ENCODE results near the gene CIB4. TPM values are rescaled to one million over a fixed set of nuclear protein-coding genes. Genes with fewer than 3 reads are reported as not detected.

The CIB4 gene
- total RNA-seq, 4 donors from 2014 or later, result not detected

- H3K4me1 ChIP-seq, result no peaks in the 10 kb centered on the region
- WGBS, result 87% methylated on average over 6 of the region's 6 CpGs
- no peaks in the 10 kb centered on the region for H3K36me3 ChIP-seq
- intact Hi-C loops (cut with DNase I), result no loop called here
- H3K9me3 ChIP-seq, result no peaks in the 10 kb centered on the region
- no peak overlapping the region for H3K27ac ChIP-seq (replicated peaks in 1 of 4)
- peaks cover 0 to 25% (median 0%) of the 10 kb centered on the region in 4 donors for H3K27me3 ChIP-seq
- TF ChIP-seq POLR2AphosphoS5 (IDR thresholded peaks at IDR 0.05), result no peak
- TF ChIP-seq EP300 (IDR thresholded peaks at IDR 0.05), result no peak
- no peak for TF ChIP-seq POLR2A (IDR thresholded peaks at IDR 0.05; ENCODE audit: low read depth)
- no peak for TF ChIP-seq CTCF (IDR thresholded peaks at IDR 0.05)
- H3K4me3 ChIP-seq, result no peak overlapping the region
- no peak for DNase-seq (ENCODE audit: extremely low spot score)
These were observed 61.0 kb downstream of the CIB4 start for GRCh38 chr2:26580151-26580550.

- TF ChIP-seq CTCF (IDR thresholded peaks at IDR 0.05) (no peak), POLR2A (IDR thresholded peaks at IDR 0.05; ENCODE audit: low read depth) (no peak), EP300 (IDR thresholded peaks at IDR 0.05) (no peak), POLR2AphosphoS5 (IDR thresholded peaks at IDR 0.05) (no peak)
- DNase-seq (ENCODE audit: extremely low spot score), result no peak
- intact Hi-C loops (cut with DNase I), result loop anchor here (5.0 to 10.0 kb wide), 2 partner anchors 77 to 235 kb away; partner anchors contain the start of genes ADGRF3 and SELENOI
These were observed 61.5 kb downstream of the CIB4 start for GRCh38 chr2:26579723-26580040.

GRCh38 chr2:26579025-26579722 is 62.0 kb downstream of the CIB4 start:
- TF ChIP-seq EP300 (IDR thresholded peaks at IDR 0.05), result no peak
- no peak for TF ChIP-seq CTCF (IDR thresholded peaks at IDR 0.05)
- TF ChIP-seq POLR2AphosphoS5 (IDR thresholded peaks at IDR 0.05), result no peak
- DNase-seq (ENCODE audit: extremely low spot score), result no peak
- intact Hi-C loops (cut with DNase I), result loop anchor here (5.0 to 10.0 kb wide), 2 partner anchors 77 to 234 kb away; partner anchors contain the start of genes ADGRF3 and SELENOI
- peaks cover 0 to 15% (median 0%) of the 10 kb centered on the region in 4 donors for H3K27me3 ChIP-seq
- H3K36me3 ChIP-seq, result no peaks in the 10 kb centered on the region
- no peak overlapping the region for H3K4me3 ChIP-seq
- no peaks in the 10 kb centered on the region for H3K9me3 ChIP-seq
- WGBS, result 80% methylated on average over 5 of the region's 11 CpGs
- no peaks in the 10 kb centered on the region for H3K4me1 ChIP-seq
- no peak overlapping the region for H3K27ac ChIP-seq (replicated peaks in 1 of 4)

More at GRCh38 chr2:26579723-26580040, 61.5 kb downstream of the CIB4 start:
- Histone ChIP-seq H3K27me3 (peaks cover 0 to 20% (median 0%) of the 10 kb centered on the region in 4 donors), H3K27ac (replicated peaks in 1 of 4) (no peak overlapping the region), H3K9me3 (no peaks in the 10 kb centered on the region), H3K4me3 (no peak overlapping the region), H3K4me1 (no peaks in the 10 kb centered on the region), H3K36me3 (no peaks in the 10 kb centered on the region)
- WGBS, result 77% methylated on average over 5 of the region's 5 CpGs

GRCh38 chr2:26578581-26578980 is 62.6 kb downstream of the CIB4 start:
- 84% methylated on average over 5 of the region's 5 CpGs for WGBS
- intact Hi-C loops (cut with DNase I), result loop anchor here (5.0 to 10.0 kb wide), 2 partner anchors 76 to 234 kb away; partner anchors contain the start of genes ADGRF3 and SELENOI
- DNase-seq (ENCODE audit: extremely low spot score), result no peak

More at GRCh38 chr2:26578581-26578980, 62.6 kb downstream of the CIB4 start:
- H3K36me3 ChIP-seq, result no peaks in the 10 kb centered on the region
- no peak overlapping the region for H3K4me3 ChIP-seq
- TF ChIP-seq POLR2A (IDR thresholded peaks at IDR 0.05; ENCODE audit: low read depth) (no peak), CTCF (IDR thresholded peaks at IDR 0.05) (no peak), EP300 (IDR thresholded peaks at IDR 0.05) (no peak), POLR2AphosphoS5 (IDR thresholded peaks at IDR 0.05) (no peak)
- no peaks in the 10 kb centered on the region for H3K9me3 ChIP-seq
- H3K27me3 ChIP-seq, result peaks cover 0 to 9% (median 0%) of the 10 kb centered on the region in 4 donors
- no peaks in the 10 kb centered on the region for H3K4me1 ChIP-seq
- no peak overlapping the region for H3K27ac ChIP-seq (replicated peaks in 1 of 4)
